GM04503 (cell line): Measurements from ENCODE around the gene NAXD.
"Not testable (repeated sequence)": the region's sequence is repeated elsewhere in the genome, so short reads cannot be mapped to it uniquely, and the experiment has no call there.

Source experiments
- DNase-seq: peaks from one replicate; pipeline ENCODE4 v3.0.0-alpha.2; 2012; ENCODE audit warnings: low read depth

Gene NAXD

GRCh38 chr13:110628477-110628793, 13.1 kb downstream of the NAXD start:
- no peak for DNase-seq

DNA sequence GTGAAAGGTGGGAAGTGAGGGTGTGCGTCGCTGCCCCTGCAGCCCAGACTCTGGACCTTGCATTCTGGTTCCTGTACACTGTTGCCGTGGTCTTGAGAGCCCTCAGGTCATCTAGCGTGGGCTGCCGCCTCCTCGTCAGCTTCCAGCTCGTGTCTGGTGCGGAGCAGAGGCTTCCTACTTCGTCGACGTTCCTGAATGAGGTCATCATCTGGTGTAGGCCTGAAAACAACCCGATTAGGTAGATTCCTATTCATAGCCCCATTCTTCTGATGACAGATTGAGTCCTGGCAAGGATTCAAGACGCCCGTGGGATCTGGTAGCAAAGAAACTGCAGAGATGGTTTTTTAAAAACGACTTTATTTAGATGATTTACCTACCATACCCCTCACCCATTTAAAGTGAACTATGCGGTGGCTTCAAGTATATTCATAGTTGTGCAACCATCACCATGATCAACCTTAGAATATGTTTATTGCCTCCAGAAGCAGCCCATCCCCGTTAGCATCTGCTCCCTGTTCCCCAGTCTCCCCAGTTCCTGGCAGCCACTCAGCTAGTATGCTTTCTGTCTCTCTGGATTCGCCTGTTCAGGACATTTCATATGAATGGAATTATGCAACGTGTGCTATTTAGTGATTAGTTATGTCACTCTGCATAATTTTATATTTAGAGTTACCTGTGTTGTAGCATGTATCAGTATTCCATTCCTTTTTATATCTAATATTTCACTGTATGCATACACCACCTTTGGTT, 13.8 kb downstream of the NAXD start:
- DNase-seq: no peak

DNA sequence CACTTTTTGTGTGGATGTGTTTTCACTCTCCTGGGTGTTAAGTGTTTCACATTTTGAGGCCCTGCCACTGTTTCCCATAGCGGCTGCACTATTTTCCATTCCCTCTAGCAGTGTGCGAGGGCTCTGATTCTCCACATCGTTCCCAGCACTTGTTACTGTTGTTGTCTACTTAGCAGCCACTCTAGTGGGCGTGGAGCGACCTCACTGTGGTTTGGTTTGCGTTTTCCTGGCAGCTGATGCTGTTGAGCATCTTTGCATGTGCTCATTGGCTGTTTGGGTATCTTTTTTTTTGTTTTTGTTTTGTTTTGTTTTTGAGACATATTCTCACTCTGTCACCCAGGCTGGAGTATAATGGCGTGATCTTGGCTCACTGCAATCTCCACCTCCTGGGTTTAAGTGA, 14.4 kb downstream of the NAXD start:
- DNase-seq: no peak

DNA sequence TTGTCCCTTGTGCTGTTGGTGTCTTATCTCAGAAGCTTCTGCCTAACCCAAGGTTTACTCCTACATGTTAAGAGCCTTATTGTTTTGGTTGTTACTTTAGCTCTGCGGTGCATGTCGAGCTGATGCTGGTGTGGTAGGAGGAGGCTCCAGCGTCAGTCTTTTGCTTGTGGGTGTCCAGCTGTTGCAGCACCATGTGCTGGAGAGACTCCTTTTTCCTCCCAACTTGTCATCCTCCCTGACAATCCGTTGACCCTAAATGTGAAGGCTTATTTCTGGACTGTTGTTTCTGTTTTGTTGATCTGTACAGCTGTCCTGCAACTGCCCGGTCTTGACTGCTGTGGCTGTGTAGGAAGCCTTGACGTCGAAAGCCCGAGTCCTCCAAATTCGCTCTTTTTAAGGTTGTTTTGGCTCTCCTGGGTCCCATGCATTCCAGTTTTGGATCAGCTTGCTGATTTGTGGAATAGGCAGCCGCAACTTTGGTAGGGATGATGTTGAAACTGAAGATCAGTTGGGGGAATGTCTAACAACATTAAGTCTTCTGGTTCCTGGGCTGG, 15.3 kb downstream of the NAXD start:
- DNase-seq: no peak

DNA sequence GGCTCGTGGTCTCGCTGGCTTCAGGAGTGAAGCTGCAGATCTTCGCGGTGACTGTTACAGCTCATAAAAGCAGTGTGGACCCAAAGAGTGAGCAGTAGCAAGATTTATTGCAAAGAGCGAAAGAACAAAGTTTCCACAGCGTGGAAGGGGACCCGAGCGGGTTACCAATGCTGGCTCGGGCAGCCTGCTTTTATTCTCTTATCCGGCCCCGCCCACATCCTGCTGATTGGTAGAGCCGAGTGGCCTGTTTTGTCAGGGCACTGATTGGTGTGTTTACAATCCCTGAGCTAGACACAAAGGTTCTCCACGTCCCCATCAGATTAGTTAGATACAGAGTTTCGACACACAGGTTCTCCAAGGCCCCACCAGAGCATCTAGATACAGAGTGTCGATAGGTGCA, 16.9 kb downstream of the NAXD start:
- not testable (repeated sequence) for DNase-seq

DNA sequence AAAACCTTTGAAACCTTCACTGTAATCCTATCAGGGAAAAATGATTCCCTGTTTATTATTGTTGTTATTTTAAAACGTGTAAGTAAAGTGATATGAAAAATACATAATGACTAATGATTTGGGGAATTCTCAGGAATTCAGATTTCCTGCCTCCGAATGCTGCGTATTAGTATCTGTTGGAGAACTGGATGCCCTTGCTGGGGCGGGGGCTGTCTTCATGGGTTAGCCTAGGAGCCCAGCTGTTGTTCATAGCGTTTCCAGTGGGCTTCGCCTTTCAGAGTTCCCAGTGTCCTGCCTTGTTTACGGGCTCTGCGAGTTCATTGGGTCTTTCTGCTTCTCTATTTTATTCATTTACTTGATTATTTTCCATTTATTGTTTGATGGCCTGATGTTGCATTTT, 18.4 kb downstream of the NAXD start:
- no peak for DNase-seq

DNA sequence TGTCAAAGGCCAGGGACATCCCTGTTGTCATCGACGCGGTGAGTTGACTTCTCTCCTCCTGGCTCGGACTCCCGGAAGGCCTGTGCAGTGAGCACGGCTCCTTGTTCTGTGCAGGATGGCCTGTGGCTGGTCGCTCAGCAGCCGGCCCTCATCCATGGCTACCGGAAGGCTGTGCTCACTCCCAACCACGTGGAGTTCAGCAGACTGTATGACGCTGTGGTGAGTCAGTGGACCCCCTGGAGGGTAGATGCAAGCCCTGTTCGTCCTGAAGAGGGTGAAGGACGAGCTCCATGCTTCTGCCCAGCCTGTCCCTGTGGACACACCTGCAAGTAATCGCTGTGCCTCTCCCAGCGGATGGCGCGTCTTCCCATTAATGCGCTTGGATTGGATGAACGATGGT, 19.2 kb downstream of the NAXD start:
- DNase-seq: no peak

GRCh38 chr13:110635405-110636002, 20.2 kb downstream of the NAXD start:
- no peak for DNase-seq

DNA sequence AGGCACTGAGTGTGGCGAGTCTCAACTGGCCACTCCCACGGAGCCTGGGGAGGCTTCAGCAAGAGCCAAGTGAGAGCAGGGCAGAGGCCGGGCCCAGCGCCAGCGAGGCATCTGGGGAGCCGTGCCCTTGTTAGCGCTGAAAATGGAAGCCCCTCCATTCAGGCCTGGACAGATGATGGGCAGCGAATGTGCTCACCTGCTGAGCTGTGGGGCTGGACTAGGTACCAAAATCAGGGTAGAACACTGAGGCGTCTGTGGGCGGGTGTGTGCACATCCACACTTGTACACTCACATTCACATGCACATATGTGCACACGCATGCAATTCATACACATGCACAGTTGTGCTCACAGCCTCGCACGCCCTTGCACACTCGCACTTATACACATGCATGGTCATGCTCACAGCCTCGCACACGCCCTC, 20.7 kb downstream of the NAXD start:
- no peak for DNase-seq

DNA sequence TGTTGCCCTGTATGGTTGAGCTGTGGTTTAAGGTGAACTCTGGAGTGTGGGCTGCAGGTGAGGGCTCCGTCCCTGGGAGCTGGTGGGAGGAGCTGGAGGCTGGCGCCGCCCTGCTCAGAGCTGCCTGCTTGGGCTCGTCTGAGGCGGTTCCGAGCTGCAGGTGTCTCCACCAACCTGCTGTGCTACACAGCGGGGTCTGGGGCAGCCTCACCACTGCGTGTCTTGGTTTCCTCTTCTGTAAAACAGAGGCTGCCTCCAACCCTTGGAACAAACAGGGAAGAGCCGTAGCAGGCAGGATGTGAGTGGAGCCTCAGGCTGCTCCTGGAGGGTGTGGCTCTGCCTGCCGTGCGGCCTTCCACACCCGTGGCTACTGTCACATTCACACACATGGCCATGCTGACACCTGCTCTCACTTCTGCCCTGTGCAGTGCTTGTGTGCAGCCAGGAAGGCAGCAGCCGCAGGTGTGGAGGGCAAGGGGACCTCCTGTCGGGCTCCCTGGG, 21.4 kb downstream of the NAXD start:
- DNase-seq: no peak

DNA sequence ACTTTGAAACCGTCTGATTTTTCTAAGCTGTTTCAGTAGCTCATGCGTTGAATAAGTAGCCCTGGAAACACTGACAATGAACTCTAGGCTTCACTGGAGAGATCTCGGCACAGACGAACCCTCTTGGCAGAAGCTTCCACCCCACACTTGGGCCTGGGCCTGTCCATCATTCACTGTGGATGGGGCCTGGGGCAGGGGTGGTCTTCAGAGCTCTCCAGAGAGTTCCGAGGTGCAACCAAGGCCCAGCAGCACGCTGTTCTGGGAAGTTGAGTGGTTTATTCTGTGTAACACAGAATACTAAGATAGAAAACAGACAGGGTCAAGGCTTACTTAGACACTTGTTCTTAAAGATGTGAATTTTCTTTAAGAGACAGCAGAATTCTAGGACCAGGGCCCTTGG, 21.9 kb downstream of the NAXD start:
- DNase-seq: no peak

GRCh38 chr13:110637747-110638146, 22.4 kb downstream of the NAXD start:
- no peak for DNase-seq

- no peak for DNase-seq
Observed at GRCh38 chr13:110638257-110638656, 22.9 kb downstream of the NAXD start.

GRCh38 chr13:110638814-110639806, 23.8 kb downstream of the NAXD start:
- DNase-seq: no peak

- no peak for DNase-seq
Observed at GRCh38 chr13:110639935-110640334, 24.6 kb downstream of the NAXD start.

DNA sequence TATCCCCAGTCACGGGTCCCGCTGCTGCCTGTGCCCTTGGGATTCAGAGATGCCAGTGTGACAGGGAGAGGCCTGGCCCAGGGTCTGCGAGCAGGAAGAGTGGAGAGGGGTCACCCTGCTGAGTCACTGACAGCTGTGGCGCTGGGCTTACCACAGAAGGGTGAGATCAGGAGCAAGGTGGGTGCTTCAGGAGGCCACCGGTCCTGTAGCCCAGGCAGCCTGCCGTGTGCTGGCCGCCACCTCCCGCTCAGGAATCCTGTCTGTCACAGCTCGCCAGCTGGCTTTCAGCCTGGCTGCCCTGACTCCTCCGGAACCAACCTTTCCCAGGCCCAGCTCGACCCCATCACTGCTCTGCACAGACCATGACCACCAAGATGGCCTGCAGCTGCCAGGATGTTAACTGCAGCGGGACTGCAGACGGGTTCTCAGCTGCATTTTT, 25.3 kb downstream of the NAXD start:
- no peak for DNase-seq

DNA sequence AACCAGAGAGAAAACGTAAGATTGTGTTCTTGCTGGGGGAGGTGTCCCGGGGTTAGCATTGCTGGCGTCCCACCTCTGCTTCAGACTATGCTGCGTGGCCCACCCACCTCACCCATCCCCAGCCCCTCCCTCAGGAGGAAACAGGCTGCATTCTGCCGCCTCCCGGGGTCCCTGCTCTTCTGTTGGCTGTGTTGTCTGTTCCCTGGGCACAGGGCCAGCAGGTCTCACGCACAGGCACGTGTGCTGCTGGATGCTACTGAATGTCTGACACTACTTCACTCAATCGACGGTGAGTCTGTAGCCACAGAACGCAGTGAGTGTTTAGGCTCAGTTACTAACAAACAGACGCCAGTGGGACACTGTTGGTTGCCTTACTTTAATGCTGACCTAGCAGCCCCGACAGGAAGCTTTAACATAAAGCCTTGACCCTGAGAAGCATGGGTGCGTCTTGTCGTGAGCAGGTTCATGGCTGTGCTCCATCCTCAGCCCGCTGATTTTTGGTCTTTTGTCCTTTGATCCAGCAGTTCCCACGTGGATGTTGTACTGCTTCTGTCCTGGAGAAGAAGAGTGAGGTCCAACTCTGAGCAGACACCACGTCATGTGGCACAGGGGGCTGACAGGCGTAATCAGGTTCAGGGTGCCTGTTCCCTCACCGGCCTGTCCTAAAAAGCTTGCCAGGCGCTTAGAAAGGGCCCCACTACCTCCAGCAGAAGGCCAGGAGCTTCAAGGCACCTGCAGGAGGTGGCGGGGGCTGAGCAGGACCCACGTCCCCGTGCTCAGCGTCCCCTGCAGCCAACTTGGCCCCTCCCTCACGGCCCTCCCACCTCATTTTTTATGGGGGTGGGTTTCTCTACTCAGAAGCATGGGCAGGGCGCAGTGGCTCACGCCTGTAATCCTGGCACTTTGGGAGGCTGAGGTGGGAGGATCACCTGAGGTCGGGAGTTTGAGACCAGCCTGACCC, 26.0 kb downstream of the NAXD start:
- DNase-seq: no peak

GRCh38 chr13:110642291-110642981, 27.1 kb downstream of the NAXD start:
- DNase-seq: no peak

GRCh38 chr13:110643324-110643723, 28.0 kb downstream of the NAXD start:
- DNase-seq: no peak

DNA sequence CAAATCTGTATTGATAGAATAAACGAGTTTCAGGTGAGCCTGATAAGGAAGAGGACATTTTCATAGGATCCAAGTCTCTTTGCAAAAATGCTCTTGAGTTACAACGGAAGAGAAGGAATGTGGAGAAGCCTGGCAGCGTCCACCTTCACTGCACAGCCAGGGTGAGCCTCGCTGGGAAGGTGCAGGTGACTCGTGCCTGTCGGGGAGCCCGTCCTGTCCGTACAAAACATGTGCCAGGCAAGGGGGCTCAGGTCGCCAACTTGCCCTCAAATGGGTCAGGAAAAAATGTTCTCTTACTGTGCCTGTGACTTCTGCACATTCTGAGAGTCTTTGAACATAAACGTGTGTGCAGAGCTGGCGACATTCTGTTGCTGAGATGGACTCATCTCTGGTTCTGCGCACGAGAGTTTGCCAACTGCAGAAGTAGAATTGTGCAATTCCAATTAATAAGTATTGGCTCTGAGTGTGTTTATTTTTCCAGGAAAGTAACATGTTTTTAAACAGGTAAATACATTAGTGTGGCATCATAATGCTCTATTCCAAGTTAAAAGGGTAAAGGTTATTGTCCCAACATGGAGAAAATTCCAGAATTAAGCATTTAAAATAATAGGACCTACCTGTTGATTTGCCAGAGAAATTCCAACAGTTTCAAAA, 28.6 kb downstream of the NAXD start:
- no peak for DNase-seq
